ENCODE data around the gene RHOG.

- TF ChIP-seq, protein P1, sequence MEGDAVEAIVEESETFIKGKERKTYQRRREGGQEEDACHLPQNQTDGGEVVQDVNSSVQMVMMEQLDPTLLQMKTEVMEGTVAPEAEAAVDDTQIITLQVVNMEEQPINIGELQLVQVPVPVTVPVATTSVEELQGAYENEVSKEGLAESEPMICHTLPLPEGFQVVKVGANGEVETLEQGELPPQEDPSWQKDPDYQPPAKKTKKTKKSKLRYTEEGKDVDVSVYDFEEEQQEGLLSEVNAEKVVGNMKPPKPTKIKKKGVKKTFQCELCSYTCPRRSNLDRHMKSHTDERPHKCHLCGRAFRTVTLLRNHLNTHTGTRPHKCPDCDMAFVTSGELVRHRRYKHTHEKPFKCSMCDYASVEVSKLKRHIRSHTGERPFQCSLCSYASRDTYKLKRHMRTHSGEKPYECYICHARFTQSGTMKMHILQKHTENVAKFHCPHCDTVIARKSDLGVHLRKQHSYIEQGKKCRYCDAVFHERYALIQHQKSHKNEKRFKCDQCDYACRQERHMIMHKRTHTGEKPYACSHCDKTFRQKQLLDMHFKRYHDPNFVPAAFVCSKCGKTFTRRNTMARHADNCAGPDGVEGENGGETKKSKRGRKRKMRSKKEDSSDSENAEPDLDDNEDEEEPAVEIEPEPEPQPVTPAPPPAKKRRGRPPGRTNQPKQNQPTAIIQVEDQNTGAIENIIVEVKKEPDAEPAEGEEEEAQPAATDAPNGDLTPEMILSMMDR (conservative IDR thresholded peaks at IDR 0.05 in 1 of 2, IDR thresholded peaks at IDR 0.05 in 1 of 2; ENCODE audit: extremely low read depth in 1 of 2, insufficient read depth in 1 of 2, low read depth in 1 of 2, low read length in 2 of 2), result no peak
- TF ChIP-seq EZH2 (IDR thresholded peaks at IDR 0.05; ENCODE audit: borderline replicate concordance, low read length), result no peak
Measured at GRCh38 chr11:3816673-3817072, 24.1 kb downstream of the RHOG start.
